Iris pigment epithelial cell (primary cell): ENCODE results near the gene KBTBD13.

Experiments
- DNase-seq: peaks from one replicate; pipeline ENCODE4 v3.0.0-alpha.2; 2011; ENCODE audit warnings: low read depth

The KBTBD13 gene

GRCh38 chr15:65115086-65115485 lies 38.5 kb downstream of the KBTBD13 start, which contains the start of gene UBAP1L:
TSS of gene UBAP1L (minus strand) at chr15:65115200. CDS start at chr15:65106215, 8,985 bp downstream.
- DNase-seq, result no peak

GRCh38 chr15:65115542-65115941 lies 39.0 kb downstream of the KBTBD13 start:
- DNase-seq, result no peak
